H7 (cell line): ENCODE data around the gene ZNF718. TPM values are rescaled to one million over a fixed set of nuclear protein-coding genes. Genes with fewer than 3 reads are reported as not detected.
"Not testable (repeated sequence)": the region's sequence is repeated elsewhere in the genome, so short reads cannot be mapped to it uniquely, and the experiment has no call there.

Source experiments
- DNase-seq: peaks from one replicate; pipeline ENCODE4 v3.0.0; 2012
- H3K27me3 ChIP-seq: 2 replicates; pipeline ENCODE4 v1.6.0; 2011; ENCODE audit warnings: mild to moderate bottlenecking, low read length; ENCODE audit not compliant: control insufficient read depth, insufficient read depth
- H3K36me3 ChIP-seq: replicated peaks from 2 replicates; pipeline ENCODE4 v1.5.1; 2011; ENCODE audit warnings: low read length; ENCODE audit not compliant: control insufficient read depth, insufficient read depth
- H3K4me3 ChIP-seq: 2 replicates; pipeline ENCODE4 v1.5.1; 2011; ENCODE audit warnings: low read depth, mild to moderate bottlenecking, control low read depth, low read length, moderate library complexity; ENCODE audit not compliant: insufficient read depth
- total RNA-seq: library from RNA; depleted of rRNA; stranded (reverse); fragments of >200 nt; shearing (Covaris generic); gene quantifications from 2 replicates; pipeline ENCODE4 v1.2.3, GENCODE V29; 2014

Gene ZNF718
- total RNA-seq, 1 experiment from 2014 or later: 12.3 TPM

GRCh38 chr4:125091-125771, 930 bp downstream of the ZNF718 start:
- Histone ChIP-seq H3K27me3 (no peaks in the 10 kb centered on the region), H3K4me3 (peak overlapping the region; percentile 90), H3K36me3 (peaks cover 10% of the 10 kb centered on the region)
- peak; percentile 69 for DNase-seq

GRCh38 chr4:125833-126232, 1.5 kb downstream of the ZNF718 start:
- H3K4me3 ChIP-seq: peak overlapping the region; percentile 90
- H3K36me3 ChIP-seq: peaks cover 10% of the 10 kb centered on the region
- no peak for DNase-seq

GRCh38 chr4:132483-132882, 8.2 kb downstream of the ZNF718 start:
- Histone ChIP-seq H3K4me3 (no peak overlapping the region), H3K27me3 (no peaks in the 10 kb centered on the region), H3K36me3 (peaks cover 24% of the 10 kb centered on the region)
- DNase-seq: no peak

More at GRCh38 chr4:125833-126232, 1.5 kb downstream of the ZNF718 start:
- no peaks in the 10 kb centered on the region for H3K27me3 ChIP-seq

- H3K27me3 ChIP-seq: no peaks in the 10 kb centered on the region
- DNase-seq: no peak
- no peak overlapping the region for H3K4me3 ChIP-seq
- peaks cover 12% of the 10 kb centered on the region for H3K36me3 ChIP-seq
Measured at GRCh38 chr4:138935-139334, 14.6 kb downstream of the ZNF718 start.

GRCh38 chr4:139691-140090, 15.4 kb downstream of the ZNF718 start:
- Histone ChIP-seq H3K4me3 (no peak overlapping the region), H3K36me3 (peaks cover 11% of the 10 kb centered on the region), H3K27me3 (no peaks in the 10 kb centered on the region)
- DNase-seq: no peak

GRCh38 chr4:146621-147020, 22.3 kb downstream of the ZNF718 start:
- Histone ChIP-seq H3K36me3 (peaks cover 4% of the 10 kb centered on the region), H3K27me3 (no peaks in the 10 kb centered on the region), H3K4me3 (no peak overlapping the region)
- DNase-seq: no peak

GRCh38 chr4:147233-147632, 22.9 kb downstream of the ZNF718 start:
- DNase-seq: no peak
- no peaks in the 10 kb centered on the region for H3K27me3 ChIP-seq
- H3K4me3 ChIP-seq: no peak overlapping the region
- H3K36me3 ChIP-seq: peaks cover 4% of the 10 kb centered on the region

- Histone ChIP-seq H3K27me3 (no peaks in the 10 kb centered on the region), H3K36me3 (peaks cover 8% of the 10 kb centered on the region), H3K4me3 (no peak overlapping the region)
- no peak for DNase-seq
Measured at GRCh38 chr4:161496-162284, 37.4 kb downstream of the ZNF718 start.

GRCh38 chr4:169640-170039, 45.3 kb downstream of the ZNF718 start:
- not testable (repeated sequence) for H3K4me3 ChIP-seq, H3K27me3 ChIP-seq, H3K36me3 ChIP-seq, DNase-seq

- not testable (repeated sequence) for H3K36me3 ChIP-seq, DNase-seq, H3K4me3 ChIP-seq, H3K27me3 ChIP-seq
Measured at GRCh38 chr4:171318-171717, 47.0 kb downstream of the ZNF718 start.

- H3K27me3 ChIP-seq: no peaks in the 10 kb centered on the region
- no peak for DNase-seq
- H3K36me3 ChIP-seq: peaks cover 1% of the 10 kb centered on the region
- H3K4me3 ChIP-seq: no peak overlapping the region
Measured at GRCh38 chr4:173666-174314, 49.5 kb downstream of the ZNF718 start.

GRCh38 chr4:175986-176385, 51.7 kb downstream of the ZNF718 start:
- H3K36me3 ChIP-seq: peaks cover 1% of the 10 kb centered on the region
- DNase-seq: no peak
- H3K4me3 ChIP-seq: no peak overlapping the region
- no peaks in the 10 kb centered on the region for H3K27me3 ChIP-seq

- H3K27me3 ChIP-seq: no peaks in the 10 kb centered on the region
- H3K4me3 ChIP-seq: no peak overlapping the region
- no peaks in the 10 kb centered on the region for H3K36me3 ChIP-seq
- DNase-seq: no peak
Measured at GRCh38 chr4:176995-177394, 52.7 kb downstream of the ZNF718 start.

GRCh38 chr4:182225-182624, 57.9 kb downstream of the ZNF718 start:
- DNase-seq, H3K27me3 ChIP-seq: not testable (repeated sequence)

GRCh38 chr4:188091-188490, 63.8 kb downstream of the ZNF718 start:
- DNase-seq: no peak
- no peak overlapping the region for H3K4me3 ChIP-seq
- no peaks in the 10 kb centered on the region for H3K27me3 ChIP-seq
- H3K36me3 ChIP-seq: no peaks in the 10 kb centered on the region

More at GRCh38 chr4:182225-182624, 57.9 kb downstream of the ZNF718 start:
- not testable (repeated sequence) for H3K4me3 ChIP-seq, H3K36me3 ChIP-seq
